ENCODE results near the gene SHISA7.

- TF ChIP-seq CTCF (IDR thresholded peaks at IDR 0.05; ENCODE audit: low read length): peak; percentile 95
- no peak for TF ChIP-seq EZH2 (IDR thresholded peaks at IDR 0.05; ENCODE audit: borderline replicate concordance, low read length)
Measured at GRCh38 chr19:55467236-55468053, 24.3 kb upstream of the SHISA7 start.

Measured in OCI-LY1 (cell line).